Adipocyte (in vitro differentiated cells): ENCODE data around the gene CCKAR.
A peak's percentile ranks its signal among the peaks of the same experiment; 100 is the strongest.

Experiments
- DNase-seq: peaks from one replicate; pipeline ENCODE4 v3.0.0-alpha.2; 2015; ENCODE audit warnings: low read depth
- H3K27me3 ChIP-seq: replicated peaks from 2 replicates; pipeline ENCODE4 v1.7.0; 2013; ENCODE audit warnings: mild to moderate bottlenecking, low read length, moderate library complexity; ENCODE audit not compliant: control insufficient read depth, insufficient read depth
- H3K36me3 ChIP-seq: 2 replicates; pipeline ENCODE4 v1.7.0; 2013; ENCODE audit warnings: low read length, mild to moderate bottlenecking, moderate library complexity; ENCODE audit not compliant: control insufficient read depth, insufficient read depth, severe bottlenecking
- H3K4me1 ChIP-seq: 2 replicates; pipeline ENCODE4 v1.7.0; 2013; ENCODE audit warnings: mild to moderate bottlenecking, low read length, moderate library complexity; ENCODE audit not compliant: control insufficient read depth, insufficient read depth
- H3K4me3 ChIP-seq: 2 replicates; pipeline ENCODE4 v1.7.0; 2013; ENCODE audit warnings: mild to moderate bottlenecking, low read length, moderate library complexity
- H3K9ac ChIP-seq: 2 replicates; pipeline ENCODE4 v1.7.0; 2013; ENCODE audit warnings: mild to moderate bottlenecking, low read length, moderate library complexity
- H3K9me3 ChIP-seq: 2 replicates; pipeline ENCODE4 v1.7.0; 2013; ENCODE audit warnings: mild to moderate bottlenecking, low read length, moderate library complexity; ENCODE audit not compliant: control insufficient read depth

CCKAR gene

DNA sequence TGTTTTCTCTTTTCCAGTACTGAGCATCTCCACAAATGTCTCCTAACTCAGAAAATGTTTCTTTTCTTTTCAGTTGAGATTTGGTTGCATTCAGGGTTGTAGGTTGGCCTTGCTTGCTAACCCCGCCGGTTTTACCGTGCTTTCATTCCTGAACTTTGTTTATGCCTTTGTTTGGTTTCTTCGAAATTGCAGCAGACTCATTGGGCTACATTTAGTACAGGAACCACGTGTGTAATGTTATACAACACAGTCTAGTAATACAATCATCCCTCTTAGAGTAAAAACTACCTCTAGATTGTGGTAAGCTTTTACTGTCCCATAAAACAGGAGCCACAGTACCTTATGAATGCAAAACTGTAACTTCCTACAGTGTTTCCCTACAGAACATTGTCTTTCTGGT is 57.9 kb downstream of the CCKAR start:
- Histone ChIP-seq H3K27me3 (no peaks in the 10 kb centered on the region), H3K9me3 (no peaks in the 10 kb centered on the region), H3K4me3 (no peak overlapping the region), H3K9ac (no peak overlapping the region), H3K4me1 (peaks cover 28% of the 10 kb centered on the region), H3K36me3 (peaks cover 47% of the 10 kb centered on the region)
- DNase-seq, result no peak

- Histone ChIP-seq H3K27me3 (no peaks in the 10 kb centered on the region), H3K4me3 (no peak overlapping the region), H3K9me3 (no peaks in the 10 kb centered on the region), H3K36me3 (peaks cover 45% of the 10 kb centered on the region), H3K4me1 (peaks cover 28% of the 10 kb centered on the region), H3K9ac (no peak overlapping the region)
- DNase-seq, result peak; percentile 32
These were observed 58.7 kb downstream of the CCKAR start for GRCh38 chr4:26431461-26432180.
